Measurements from ENCODE around the gene CDK14.
A peak's percentile ranks its signal among the peaks of the same experiment; 100 is the strongest.
"Not testable (repeated sequence)": the region's sequence is repeated elsewhere in the genome, so short reads cannot be mapped to it uniquely, and the experiment has no call there.

Gene CDK14

DNA sequence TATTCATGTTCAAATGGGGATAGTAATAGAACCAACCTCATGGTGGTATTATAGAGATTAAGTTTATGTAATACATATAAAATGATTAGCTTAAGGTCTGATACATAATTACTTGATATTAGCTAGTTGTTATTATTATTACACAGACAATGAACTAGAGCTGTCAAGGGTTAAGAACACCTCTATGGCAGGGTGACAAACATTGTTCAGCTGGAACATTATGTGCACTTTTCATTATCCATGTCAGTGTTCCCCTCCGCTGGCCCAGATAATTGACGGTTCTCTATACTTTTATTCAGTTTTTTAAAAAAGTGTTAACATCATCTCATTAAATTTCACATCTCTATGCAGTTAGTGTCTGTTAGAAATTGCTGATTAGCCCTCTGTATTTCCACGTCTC is 142.1 kb downstream of the CDK14 start:
- no peak overlapping the region for H3K27ac ChIP-seq
- H3K4me3 ChIP-seq: no peak overlapping the region

GRCh38 chr7:90739716-90740115 is 143.6 kb downstream of the CDK14 start:
- no peak overlapping the region for H3K4me3 ChIP-seq
- no peak overlapping the region for H3K27ac ChIP-seq

- Histone ChIP-seq H3K4me3 (no peak overlapping the region), H3K27ac (no peak overlapping the region)
These were observed 144.3 kb downstream of the CDK14 start for GRCh38 chr7:90740386-90740785.

DNA sequence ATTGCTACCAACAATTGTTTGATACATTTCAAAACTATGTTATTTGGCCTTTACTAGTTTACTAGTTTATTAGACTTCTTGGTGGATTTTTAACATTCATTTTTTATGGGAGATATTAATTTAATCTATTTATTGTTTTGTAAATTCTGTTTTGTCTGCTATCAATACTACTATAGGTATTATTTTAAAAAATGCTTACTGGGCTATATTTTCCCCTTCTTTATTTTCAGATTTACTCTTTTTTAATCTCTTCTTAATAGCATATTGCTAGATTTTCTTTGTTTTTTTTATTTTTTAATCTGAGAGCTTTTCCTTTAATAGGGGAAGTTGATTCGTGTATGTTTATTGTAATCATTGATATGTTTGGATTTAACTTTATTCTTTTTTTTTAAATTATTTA is 147.5 kb downstream of the CDK14 start:
- Histone ChIP-seq H3K4me3 (no peak overlapping the region), H3K27ac (no peak overlapping the region)

GRCh38 chr7:90747516-90747915 is 151.4 kb downstream of the CDK14 start:
- H3K27ac ChIP-seq: no peak overlapping the region
- no peak overlapping the region for H3K4me3 ChIP-seq

- Histone ChIP-seq H3K27ac (no peak overlapping the region), H3K4me3 (no peak overlapping the region)
These were observed 153.1 kb downstream of the CDK14 start for GRCh38 chr7:90749262-90749661.

- no peak overlapping the region for H3K4me3 ChIP-seq
- no peak overlapping the region for H3K27ac ChIP-seq
These were observed 153.7 kb downstream of the CDK14 start for GRCh38 chr7:90749774-90750173.

GRCh38 chr7:90751595-90751994 is 155.5 kb downstream of the CDK14 start:
- Histone ChIP-seq H3K4me3 (no peak overlapping the region), H3K27ac (no peak overlapping the region)

- Histone ChIP-seq H3K4me3 (no peak overlapping the region), H3K27ac (no peak overlapping the region)
These were observed 155.9 kb downstream of the CDK14 start for GRCh38 chr7:90752051-90752450.

- Histone ChIP-seq H3K27ac (no peak overlapping the region), H3K4me3 (no peak overlapping the region)
These were observed 158.9 kb downstream of the CDK14 start for GRCh38 chr7:90755041-90755440.

- H3K4me3 ChIP-seq: no peak overlapping the region
- no peak overlapping the region for H3K27ac ChIP-seq
These were observed 160.2 kb downstream of the CDK14 start for GRCh38 chr7:90756366-90756765.

DNA sequence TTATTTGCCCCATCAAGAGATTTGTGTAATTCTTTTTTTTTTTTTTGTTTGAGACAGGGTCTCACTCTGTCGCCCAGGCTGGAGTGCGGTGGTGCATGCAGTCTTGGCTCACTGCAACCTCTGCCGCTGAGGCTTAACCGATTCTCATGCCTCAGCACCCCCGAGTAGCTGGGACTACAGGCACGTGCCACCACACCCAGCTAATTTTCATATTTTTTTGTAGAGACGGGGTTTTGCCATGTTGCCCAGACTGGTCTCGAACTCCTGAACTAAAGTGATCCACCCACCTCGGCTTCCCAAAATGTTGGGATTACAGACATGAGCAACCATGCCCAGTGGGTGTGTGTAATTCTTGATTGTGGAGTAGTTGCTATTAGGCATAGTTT is 161.4 kb downstream of the CDK14 start:
- not testable (repeated sequence) for H3K27ac ChIP-seq, H3K4me3 ChIP-seq

DNA sequence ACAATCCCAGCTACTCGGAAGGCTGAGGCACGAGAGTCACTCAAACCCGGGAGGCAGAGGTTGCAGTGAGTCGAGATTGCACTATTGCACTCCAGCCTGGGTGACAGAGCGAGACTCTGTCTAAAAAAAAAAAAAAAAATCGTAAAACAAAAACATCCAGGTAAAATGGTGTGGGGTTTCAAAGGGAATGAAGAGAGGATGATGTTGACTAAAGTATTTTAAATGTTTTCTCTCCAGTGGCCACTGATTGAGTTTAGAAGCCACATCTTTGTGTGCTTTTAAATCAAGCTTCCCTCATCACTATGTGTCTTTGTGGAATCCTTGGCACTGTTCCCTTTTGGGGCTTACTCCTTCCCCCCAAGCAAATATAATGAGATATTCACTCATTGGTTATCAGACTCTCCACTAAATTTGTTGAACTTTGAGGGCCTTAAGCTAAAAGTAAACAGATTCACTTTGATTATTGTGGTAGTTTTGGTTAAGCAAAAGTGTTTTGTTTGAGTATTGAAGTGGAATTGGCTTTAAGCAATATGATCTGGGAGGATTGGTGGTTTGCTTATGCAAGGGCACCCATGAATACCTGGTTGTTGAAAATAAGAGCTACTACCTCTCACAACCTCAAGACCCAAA is 162.9 kb downstream of the CDK14 start:
- no peak overlapping the region for H3K4me3 ChIP-seq
- H3K27ac ChIP-seq: no peak overlapping the region

GRCh38 chr7:90759710-90760109 is 163.6 kb downstream of the CDK14 start:
- Histone ChIP-seq H3K27ac (no peak overlapping the region), H3K4me3 (no peak overlapping the region)

DNA sequence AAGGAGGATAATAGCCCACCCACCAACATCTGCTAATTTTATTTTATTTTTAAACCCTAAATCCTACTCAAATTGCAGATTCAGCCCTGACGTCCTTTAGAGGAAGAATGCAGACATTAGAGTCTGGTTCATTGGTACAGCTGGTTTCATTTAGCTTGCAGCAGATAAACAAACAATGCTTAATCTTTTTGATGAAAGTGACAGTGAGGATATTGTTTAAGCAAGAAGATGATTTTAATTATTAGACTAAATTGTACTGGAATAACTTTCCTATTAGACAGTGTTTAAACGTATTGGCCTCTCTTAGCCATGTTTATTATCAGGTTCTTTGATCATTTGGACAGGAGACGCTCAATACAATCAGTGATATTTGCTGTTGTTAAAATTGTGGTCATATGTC is 164.8 kb downstream of the CDK14 start:
- H3K4me3 ChIP-seq: no peak overlapping the region
- H3K27ac ChIP-seq: no peak overlapping the region

DNA sequence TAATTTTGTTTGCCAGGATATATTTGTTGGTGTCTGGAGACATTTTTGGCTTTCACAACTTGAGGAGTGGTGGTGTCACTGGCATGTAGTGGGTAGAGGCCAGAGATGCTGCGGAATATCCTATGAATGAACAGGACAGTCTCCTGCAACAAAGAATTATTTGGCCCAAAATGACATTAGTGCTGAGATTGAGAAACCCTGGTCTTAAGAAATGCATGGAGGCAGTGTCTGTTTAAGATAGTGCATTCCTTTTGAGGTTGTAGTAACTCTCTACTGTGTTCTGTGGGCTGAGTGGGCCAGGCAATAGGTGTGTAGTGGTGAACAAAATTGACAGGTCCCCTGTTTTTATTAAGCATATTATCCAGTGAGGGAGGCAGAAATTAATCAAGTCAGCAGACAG is 165.5 kb downstream of the CDK14 start:
- H3K4me3 ChIP-seq: no peak overlapping the region
- H3K27ac ChIP-seq: no peak overlapping the region

GRCh38 chr7:90763108-90763507 is 167.0 kb downstream of the CDK14 start:
- Histone ChIP-seq H3K4me3 (no peak overlapping the region), H3K27ac (no peak overlapping the region)

GRCh38 chr7:90764848-90765570 is 168.9 kb downstream of the CDK14 start:
- Histone ChIP-seq H3K4me3 (no peak overlapping the region), H3K27ac (no peak overlapping the region)

- no peak overlapping the region for H3K4me3 ChIP-seq
- peak overlapping the region in 1 of 21 experiments; percentile 30 for H3K27ac ChIP-seq
These were observed 170.9 kb downstream of the CDK14 start for GRCh38 chr7:90766814-90767564.

- no peak overlapping the region for H3K27ac ChIP-seq
- no peak overlapping the region for H3K4me3 ChIP-seq
These were observed 172.2 kb downstream of the CDK14 start for GRCh38 chr7:90768301-90768700.

DNA sequence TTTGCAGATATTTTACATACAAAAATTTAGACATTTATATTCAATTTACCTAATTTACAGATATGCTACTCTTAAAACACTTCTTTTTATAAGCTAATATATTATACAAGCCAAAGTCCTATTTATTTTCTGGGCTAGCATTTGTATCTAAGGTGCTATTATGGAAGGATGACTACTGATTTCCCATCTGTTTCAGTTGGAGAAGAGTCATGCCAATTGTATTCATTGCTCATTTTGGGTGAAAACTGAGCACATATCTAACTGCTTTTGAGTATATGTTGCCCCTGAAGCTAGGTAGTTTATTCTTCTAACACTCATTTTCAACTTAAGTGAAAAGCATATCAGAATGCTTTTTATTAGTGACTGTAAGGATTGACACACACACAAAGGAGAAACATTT is 172.9 kb downstream of the CDK14 start:
- H3K27ac ChIP-seq: no peak overlapping the region
- no peak overlapping the region for H3K4me3 ChIP-seq
